PC-3 (cell line): ENCODE data around the gene EDNRA. TPM values are rescaled to one million over a fixed set of nuclear protein-coding genes. Genes with fewer than 3 reads are reported as not detected.

Experiments
- ATAC-seq: fragments of 200-7000 bp; cut with Tn5 transposase; 2 replicates; pipeline ENCODE4 v1.9.1; 2020; ENCODE audit warnings: mild to moderate bottlenecking, moderate library complexity
- BruUV-seq: library from RNA; stranded (reverse); fragments of 400-500 nt; replicated peaks from 2 replicates; lab custom pipeline; 2021; lab: Mats Ljungman, UMichigan
- CTCF ChIA-PET: fragments of 300-600 bp; sonication (Branson Sonifier 250); formaldehyde crosslinking; loops from one replicate; lab custom pipeline; 2022; ENCODE audit warnings: antibody characterized with exemption; lab: Charles Lee
- POLR2A ChIA-PET: fragments of 300-600 bp; sonication (Branson Sonifier 250); formaldehyde crosslinking; loops from one replicate; lab custom pipeline; 2022; ENCODE audit warnings: antibody characterized with exemption; ENCODE audit not compliant: unreplicated experiment; lab: Charles Lee
- DNase-seq: peaks from one replicate; pipeline ENCODE4 v3.0.0-alpha.2; 2015
- H2AFZ ChIP-seq: fragments of 300-600 bp; sonication (generic); 2 replicates; pipeline ENCODE4 v1.6.0; 2016; ENCODE audit warnings: antibody characterized with exemption, low read length
- H3F3A ChIP-seq: fragments of 300-600 bp; sonication (generic); one replicate; pipeline ENCODE4 v1.6.0; 2017; ENCODE audit warnings: antibody characterized with exemption, low read length, control low read depth, mild to moderate bottlenecking; ENCODE audit not compliant: unreplicated experiment
- H3K27ac ChIP-seq: fragments of 300-600 bp; sonication (generic); 2 replicates; pipeline ENCODE4 v1.5.1; 2016; ENCODE audit warnings: mild to moderate bottlenecking, low read length
- H3K27me3 ChIP-seq: fragments of 300-600 bp; sonication (generic); 2 replicates; pipeline ENCODE4 v1.6.1; 2016; ENCODE audit warnings: low read length, mixed read lengths
- H3K36me3 ChIP-seq: fragments of 300-600 bp; sonication (generic); 2 replicates; pipeline ENCODE4 v1.6.1; 2016; ENCODE audit warnings: low read depth, mixed run types, low read length, mixed read lengths
- H3K4me1 ChIP-seq: fragments of 300-600 bp; sonication (generic); 2 replicates; pipeline ENCODE4 v1.5.1; 2016; ENCODE audit warnings: low read length; ENCODE audit not compliant: insufficient read depth
- H3K4me2 ChIP-seq: fragments of 300-600 bp; sonication (generic); 2 replicates; pipeline ENCODE4 v1.6.0; 2016; ENCODE audit warnings: low read length
- H3K4me3 ChIP-seq: fragments of 300-600 bp; sonication (generic); 2 replicates; pipeline ENCODE4 v1.5.1; 2016; ENCODE audit warnings: mild to moderate bottlenecking, low read length, mixed read lengths
- H3K79me2 ChIP-seq: fragments of 300-600 bp; sonication (generic); 2 replicates; pipeline ENCODE4 v1.6.1; 2017; ENCODE audit warnings: low read length, mixed read lengths
- H3K9ac ChIP-seq: fragments of 300-600 bp; sonication (generic); 2 replicates; pipeline ENCODE4 v1.6.0; 2016; ENCODE audit warnings: mild to moderate bottlenecking, low read length
- H3K9me2 ChIP-seq: fragments of 300-600 bp; sonication (generic); replicated peaks from 2 replicates; pipeline ENCODE4 v1.6.1; 2016; ENCODE audit warnings: mixed run types, low read length, mixed read lengths
- H3K9me3 ChIP-seq: fragments of 300-600 bp; sonication (generic); 2 replicates; pipeline ENCODE4 v1.6.1; 2016; ENCODE audit warnings: low read length, mixed read lengths
- H4K20me1 ChIP-seq: fragments of 300-600 bp; sonication (generic); 2 replicates; pipeline ENCODE4 v1.6.1; 2016; ENCODE audit warnings: low read length, mixed read lengths
- CTCF ChIP-seq: fragments of 300-600 bp; sonication (generic); conservative IDR thresholded peaks from 2 replicates; pipeline ENCODE4 v1.5.1; 2017; ENCODE audit warnings: antibody characterized with exemption, low read depth, mild to moderate bottlenecking, low read length
- EZH2 ChIP-seq: fragments of 300-600 bp; sonication (generic); IDR thresholded peaks from one replicate; pipeline ENCODE4 v1.6.1; 2017; ENCODE audit warnings: antibody characterized with exemption, mild to moderate bottlenecking, low read length; ENCODE audit not compliant: unreplicated experiment
- EZH2phosphoT487 ChIP-seq: fragments of 300-600 bp; sonication (generic); IDR thresholded peaks from 2 replicates; pipeline ENCODE4 v1.6.1; 2018; ENCODE audit warnings: mild to moderate bottlenecking, antibody characterized with exemption, low read length, borderline replicate concordance
- intact Hi-C: fragments of 100-400 bp; cut with micrococcal nuclease; formaldehyde crosslinking; loops from 2 replicates; pipeline ENCODE4 v1.9.0; 2023
- total RNA-seq: library from RNA; depleted of rRNA; stranded (reverse); fragments of >200 nt; gene quantifications from 2 replicates; pipeline ENCODE4 v1.2.3, GENCODE V29; 2014

The EDNRA gene
- total RNA-seq, 1 experiment from 2014 or later, result 2.4 TPM

GRCh38 chr4:147461161-147461560 is 19.7 kb upstream of the EDNRA start:
- Histone ChIP-seq H3K4me3 (no peak overlapping the region), H4K20me1 (no peaks in the 10 kb centered on the region), H3K9me3 (no peaks in the 10 kb centered on the region), H3K4me2 (no peak overlapping the region), H3K9ac (no peak overlapping the region), H3K27ac (peak overlapping the region; percentile 31; the same call in 1 of the 2 replicates), H3K9me2 (no peaks in the 10 kb centered on the region), H3K27me3 (no peaks in the 10 kb centered on the region), H3K79me2 (no peaks in the 10 kb centered on the region), H3K4me1 (peaks cover 17% of the 10 kb centered on the region), H2AFZ (no peak overlapping the region), H3K36me3 (no peaks in the 10 kb centered on the region), H3F3A (no peaks in the 10 kb centered on the region)
- intact Hi-C loops, result no loop called here
- POLR2A ChIA-PET, result no interaction called here
- TF ChIP-seq CTCF, result no peak
- TF ChIP-seq EZH2phosphoT487, result no peak
- no peak for TF ChIP-seq EZH2
- DNase-seq (peak; percentile 72), ATAC-seq (peak; percentile 64)
- CTCF ChIA-PET, result no interaction called here
- no TSS peak for BruUV-seq

DNA sequence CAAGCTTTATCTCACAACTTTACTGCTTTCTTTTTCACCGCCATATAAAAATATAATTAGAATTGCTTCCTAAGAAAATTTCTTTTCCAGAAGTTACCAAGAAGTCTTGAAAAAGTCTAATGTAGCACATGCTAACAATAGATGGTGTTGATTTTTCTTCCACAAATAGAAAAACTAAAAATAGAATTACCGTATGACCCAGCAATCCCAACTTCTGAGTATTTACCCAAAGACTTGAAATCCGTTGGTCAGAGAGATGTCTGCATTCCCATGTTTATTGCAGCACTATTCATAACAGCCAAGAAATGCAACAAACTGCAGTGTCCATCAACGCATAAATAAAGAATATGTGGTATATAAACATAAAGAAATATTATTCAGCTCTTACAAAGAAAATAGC is 17.8 kb upstream of the EDNRA start:
- Histone ChIP-seq H3K9me2 (no peaks in the 10 kb centered on the region), H3K9me3 (no peaks in the 10 kb centered on the region), H3K27ac (no peak overlapping the region), H3K4me1 (peaks cover 17% of the 10 kb centered on the region), H3K4me3 (no peak overlapping the region), H3K36me3 (no peaks in the 10 kb centered on the region), H4K20me1 (no peaks in the 10 kb centered on the region), H3K9ac (no peak overlapping the region), H3K79me2 (no peaks in the 10 kb centered on the region), H2AFZ (no peak overlapping the region), H3K4me2 (no peak overlapping the region), H3F3A (no peaks in the 10 kb centered on the region), H3K27me3 (no peaks in the 10 kb centered on the region)
- BruUV-seq, result no TSS peak
- POLR2A ChIA-PET, result no interaction called here
- intact Hi-C loops, result no loop called here
- TF ChIP-seq EZH2phosphoT487 (no peak), EZH2 (no peak), CTCF (no peak)
- DNase-seq (no peak), ATAC-seq (no peak)
- CTCF ChIA-PET, result no interaction called here

DNA sequence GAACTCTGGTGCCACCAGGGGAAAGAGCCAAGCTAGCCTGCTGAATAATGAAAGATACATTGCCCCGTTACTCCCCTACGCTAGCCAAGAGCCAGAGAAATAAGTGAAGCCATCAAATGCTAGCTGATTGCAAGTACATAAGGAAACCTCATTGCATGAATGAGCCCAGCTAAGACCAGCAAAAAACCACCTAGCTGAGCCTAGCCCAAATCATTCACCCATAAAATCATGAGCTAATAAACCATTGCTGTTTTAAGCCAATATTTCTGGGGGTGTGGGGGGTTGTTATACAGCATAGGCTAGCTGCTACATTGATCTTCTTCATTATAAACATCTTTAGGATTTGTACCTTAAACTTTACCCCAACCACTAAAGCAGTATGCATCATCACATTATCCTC is 15.4 kb upstream of the EDNRA start:
- no TSS peak for BruUV-seq

More for the DNA sequence above, 15.4 kb upstream of the EDNRA start:
- Histone ChIP-seq H3F3A (no peaks in the 10 kb centered on the region), H3K9me3 (no peaks in the 10 kb centered on the region), H3K9ac (no peak overlapping the region), H3K4me2 (no peak overlapping the region), H3K4me3 (no peak overlapping the region), H3K9me2 (no peaks in the 10 kb centered on the region), H3K79me2 (no peaks in the 10 kb centered on the region), H2AFZ (no peak overlapping the region), H3K36me3 (no peaks in the 10 kb centered on the region), H3K27me3 (no peaks in the 10 kb centered on the region), H3K4me1 (peaks cover 14% of the 10 kb centered on the region), H4K20me1 (no peaks in the 10 kb centered on the region), H3K27ac (no peak overlapping the region)
- no peak for ATAC-seq
- intact Hi-C loops, result no loop called here
- CTCF ChIA-PET, result no interaction called here
- TF ChIP-seq EZH2phosphoT487, result no peak
- no peak for TF ChIP-seq EZH2
- TF ChIP-seq CTCF, result no peak
- POLR2A ChIA-PET, result no interaction called here
- no peak for DNase-seq
